Inflammatory macrophage (primary cell): ENCODE measurements around the gene MARK3.

Experiments used
- DNase-seq, 2 donors: peaks; one replicate each; pipeline ENCODE4 v3.0.0-alpha.2; 2020 to 2022

The MARK3 gene

DNA sequence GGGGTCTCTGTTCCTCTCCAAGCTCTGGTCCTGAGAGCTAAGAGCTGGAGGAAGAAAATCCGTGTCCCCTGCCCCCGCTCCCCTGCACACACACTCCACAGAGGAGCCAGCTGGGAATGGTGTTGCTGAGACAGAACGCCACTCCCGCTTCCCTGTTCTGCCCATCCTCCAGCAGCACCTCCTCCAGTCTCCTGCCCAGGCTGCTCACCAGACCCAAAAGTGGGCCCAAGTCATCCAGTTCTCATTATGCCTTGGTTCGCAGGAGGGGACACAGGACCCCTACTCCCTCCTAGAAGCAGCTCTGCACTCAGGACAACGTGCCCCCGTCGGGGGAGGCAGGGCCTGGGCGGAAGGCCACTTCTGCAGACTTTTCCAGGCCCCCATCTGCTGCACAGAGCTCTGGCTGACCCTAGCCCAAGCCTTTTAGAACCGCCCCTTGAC, 143.0 kb downstream of the MARK3 start:
- DNase-seq = no peak

DNA sequence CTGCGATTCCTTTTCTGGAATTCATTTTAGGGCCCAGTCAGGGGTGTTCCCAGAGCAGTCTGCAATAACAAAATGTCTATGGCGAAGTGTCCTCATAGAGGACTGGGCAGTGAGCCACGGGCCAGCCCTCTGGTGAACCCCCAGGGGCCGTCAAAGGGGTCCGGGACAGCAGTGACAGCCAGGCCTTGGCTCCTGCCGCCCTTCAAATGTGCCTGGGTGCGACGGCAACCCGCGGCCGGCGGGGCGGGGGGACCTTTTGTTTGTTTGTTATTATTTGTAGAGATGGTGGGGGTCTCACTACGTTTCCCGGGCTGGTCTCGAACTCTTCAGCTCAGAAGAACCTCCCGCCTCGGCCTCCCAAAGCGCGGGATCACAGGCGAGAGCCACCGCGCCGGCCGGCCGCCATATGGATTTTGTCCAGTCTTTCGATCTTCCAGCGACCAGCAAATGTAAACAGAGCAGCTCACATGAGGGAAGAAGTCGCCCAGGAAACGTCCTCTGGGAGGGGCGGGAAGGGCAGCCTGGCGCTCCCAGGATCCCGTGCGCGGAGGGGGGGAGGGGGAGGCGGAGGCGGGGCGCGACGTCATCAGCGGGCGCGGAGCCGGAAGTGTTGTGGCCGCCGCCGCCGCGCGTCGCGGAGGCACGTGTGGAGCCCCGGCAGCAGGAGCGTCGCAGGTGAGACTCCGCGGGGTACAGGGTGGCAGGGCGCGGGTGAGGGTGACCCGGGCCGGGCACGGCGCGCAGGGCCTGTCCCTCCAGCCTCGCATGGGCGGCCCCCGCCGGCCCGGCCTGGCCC, 143.6 kb downstream of the MARK3 start, which contains the start of gene TRMT61A:
Gene TRMT61A (plus strand): TSS at position 610 of the 796 bp plus-strand sequence. CDS start 783 bp downstream, outside the sequence.
- peak; percentile 82 to 89 for DNase-seq

DNA sequence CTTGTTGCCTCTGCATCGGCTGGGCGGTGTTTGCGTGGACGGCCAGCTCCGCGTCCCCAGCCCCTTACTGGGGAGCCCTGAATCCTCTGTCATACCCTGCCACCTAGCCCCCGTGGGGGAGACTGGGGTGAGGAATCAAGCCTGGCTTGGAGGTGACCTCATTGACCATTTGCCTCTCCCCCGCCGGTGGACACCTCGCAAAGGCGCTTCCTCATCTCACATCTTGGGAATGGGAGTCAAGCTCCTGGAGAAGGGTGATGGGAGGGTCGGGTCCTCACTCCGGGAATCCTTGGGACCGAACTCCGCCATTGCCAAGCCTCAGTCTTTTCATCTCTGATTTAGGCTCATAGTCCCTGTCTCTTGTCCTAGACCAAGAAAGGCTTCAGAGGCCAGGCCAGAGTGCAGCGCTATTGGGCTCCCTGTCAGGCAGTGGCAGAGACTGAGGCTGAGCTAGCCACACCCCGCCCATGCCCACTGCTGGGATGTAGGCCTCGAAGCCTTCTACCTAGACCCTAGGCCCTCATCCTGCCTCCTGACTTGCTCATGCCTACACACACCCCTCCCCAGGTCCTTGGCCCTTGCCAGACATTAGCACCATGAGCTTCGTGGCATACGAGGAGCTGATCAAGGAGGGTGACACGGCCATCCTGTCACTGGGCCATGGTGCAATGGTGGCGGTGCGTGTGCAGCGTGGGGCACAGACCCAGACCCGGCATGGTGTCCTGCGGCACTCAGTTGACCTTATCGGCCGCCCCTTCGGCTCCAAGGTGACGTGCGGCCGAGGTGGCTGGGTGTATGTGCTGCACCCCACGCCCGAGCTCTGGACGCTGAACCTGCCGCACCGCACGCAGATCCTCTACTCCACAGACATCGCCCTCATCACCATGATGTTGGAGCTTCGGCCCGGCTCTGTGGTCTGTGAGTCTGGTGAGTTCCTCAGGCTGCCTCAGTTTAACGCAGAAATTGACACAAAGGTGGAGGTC, 144.5 kb downstream of the MARK3 start:
- DNase-seq = no peak

- no peak for DNase-seq
These were observed 145.2 kb downstream of the MARK3 start for GRCh38 chr14:103530390-103530789.

DNA sequence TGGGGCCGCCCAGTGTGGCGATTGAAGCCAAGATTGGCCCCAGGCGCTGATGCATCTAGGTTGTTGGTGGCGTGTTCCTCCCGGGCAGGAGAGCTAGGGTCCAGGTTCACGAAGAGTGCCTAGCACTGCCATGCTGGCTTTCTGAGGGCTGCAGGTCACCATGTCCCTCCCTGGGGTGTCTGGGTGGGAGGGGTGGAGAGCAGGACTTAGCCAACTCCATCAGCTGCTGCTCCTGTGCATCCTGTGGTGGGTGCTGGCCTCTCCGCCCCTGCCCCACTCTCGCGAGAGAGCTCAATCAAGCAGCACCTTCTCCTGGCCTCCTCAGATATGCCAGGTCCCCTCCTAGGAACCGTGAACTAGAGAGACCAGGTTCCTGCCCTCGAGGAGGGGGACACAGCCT, 145.6 kb downstream of the MARK3 start:
- DNase-seq = no peak

DNA sequence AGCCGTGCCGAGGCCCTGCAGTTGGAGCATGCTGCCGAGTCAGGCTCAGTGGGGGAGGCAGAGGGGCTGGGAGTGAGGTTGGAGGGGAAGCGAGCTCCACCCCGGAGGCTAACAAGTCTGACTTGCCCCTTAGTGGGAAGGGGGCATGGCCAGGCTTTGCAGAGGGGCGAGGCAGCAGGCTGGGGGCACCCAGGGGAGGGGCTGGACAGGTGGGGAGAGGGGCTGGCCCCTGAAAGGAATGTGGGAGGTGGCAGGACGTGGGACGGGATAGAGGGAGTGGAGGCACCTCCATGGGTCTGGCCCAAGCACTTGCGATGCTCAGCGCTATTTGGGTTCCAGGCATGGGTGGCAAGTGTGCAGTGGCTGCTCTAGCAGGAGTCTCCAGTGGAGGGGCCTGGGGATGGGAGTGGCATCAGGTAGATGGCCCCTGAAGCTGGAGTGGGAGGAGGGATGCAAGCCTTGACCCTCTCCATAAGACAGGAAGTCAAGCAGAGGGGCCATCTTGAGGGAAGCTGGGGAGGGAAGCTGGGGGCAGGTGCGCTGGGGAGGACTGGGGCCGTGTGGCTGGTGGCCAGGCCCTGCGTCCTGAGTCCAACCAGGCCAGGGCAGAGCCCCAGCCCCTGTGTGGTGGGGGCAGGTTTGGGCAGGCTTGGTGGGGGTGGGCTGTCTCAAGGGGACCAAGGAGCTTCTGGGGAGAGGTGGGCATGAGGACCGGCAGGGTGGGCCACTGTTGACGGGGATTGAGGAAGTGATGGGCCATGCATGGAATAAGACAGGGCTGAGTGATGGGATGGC, 146.4 kb downstream of the MARK3 start:
- no peak for DNase-seq

DNA sequence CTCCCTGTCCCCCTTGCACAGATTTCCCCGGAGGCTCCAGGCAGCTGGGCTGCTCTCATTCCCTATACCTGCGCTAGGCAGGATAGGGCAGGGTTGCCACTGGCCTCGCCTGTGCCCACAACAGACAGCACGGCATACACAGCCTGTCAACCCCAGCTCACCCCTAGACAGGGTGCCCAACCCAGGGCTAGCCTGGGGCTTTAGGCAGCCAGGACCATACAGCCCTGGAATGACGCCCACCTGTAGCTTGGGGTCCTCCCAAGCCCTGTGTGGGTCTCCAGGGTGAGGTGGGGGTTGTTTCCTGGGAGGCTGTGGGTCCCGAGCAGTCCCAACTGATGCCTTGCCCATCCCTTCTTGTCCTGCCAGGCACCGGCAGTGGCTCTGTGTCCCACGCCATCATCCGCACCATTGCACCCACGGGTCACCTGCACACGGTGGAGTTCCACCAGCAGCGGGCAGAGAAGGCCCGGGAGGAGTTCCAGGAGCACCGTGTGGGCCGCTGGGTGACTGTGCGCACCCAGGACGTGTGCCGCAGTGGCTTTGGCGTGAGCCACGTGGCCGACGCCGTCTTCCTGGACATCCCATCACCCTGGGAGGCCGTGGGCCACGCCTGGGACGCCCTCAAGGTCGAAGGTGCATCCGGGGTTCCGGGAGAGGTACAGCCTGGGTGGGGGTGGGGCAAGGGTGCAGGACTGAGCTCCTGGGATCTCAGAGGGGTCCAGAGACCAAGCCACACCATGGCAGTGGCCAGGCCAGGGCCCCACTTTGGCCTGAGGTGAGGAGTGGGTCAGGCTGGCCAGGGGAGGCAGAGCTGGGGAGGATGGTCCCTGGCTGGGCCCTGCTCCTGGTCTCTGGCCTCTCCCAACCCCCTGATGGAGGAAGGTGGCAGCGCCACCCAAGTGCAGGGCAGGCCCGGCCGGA, 147.3 kb downstream of the MARK3 start:
- no peak for DNase-seq

- peak in 1 of 2 donors; percentile 42 for DNase-seq
These were observed 148.2 kb downstream of the MARK3 start for GRCh38 chr14:103533137-103533998.

DNA sequence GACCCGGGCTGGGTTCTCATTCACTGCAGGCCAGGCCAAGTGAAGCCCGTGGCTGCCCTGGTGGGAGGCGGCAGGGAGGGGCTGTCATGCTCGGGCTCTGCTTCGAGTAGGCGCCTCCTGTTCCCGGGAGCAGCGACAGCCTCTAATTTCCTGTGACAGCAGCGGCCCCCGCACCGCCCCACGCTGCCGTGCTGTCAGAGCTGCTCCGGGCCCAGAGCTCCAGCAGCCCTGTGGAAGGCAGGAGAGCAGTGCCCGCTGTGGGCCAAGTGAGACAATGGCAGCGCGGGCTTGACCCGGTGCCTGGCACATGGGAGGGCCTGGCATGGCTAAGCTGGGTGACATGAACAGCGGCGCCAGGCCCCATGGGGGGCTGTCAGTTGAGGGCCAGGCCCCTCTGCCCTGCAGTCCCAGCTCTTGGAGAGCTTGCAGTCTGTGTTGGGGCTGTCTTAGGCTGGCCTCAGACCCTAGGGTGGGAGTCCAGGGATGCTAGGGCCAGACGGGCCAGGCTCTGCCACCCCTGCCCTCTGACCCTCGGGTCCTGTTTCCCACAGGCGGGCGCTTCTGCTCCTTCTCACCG, 148.9 kb downstream of the MARK3 start:
- no peak for DNase-seq

- no peak for DNase-seq
These were observed 149.4 kb downstream of the MARK3 start for GRCh38 chr14:103534576-103535061.

- DNase-seq = no peak
These were observed 150.1 kb downstream of the MARK3 start for GRCh38 chr14:103535081-103535890.

DNA sequence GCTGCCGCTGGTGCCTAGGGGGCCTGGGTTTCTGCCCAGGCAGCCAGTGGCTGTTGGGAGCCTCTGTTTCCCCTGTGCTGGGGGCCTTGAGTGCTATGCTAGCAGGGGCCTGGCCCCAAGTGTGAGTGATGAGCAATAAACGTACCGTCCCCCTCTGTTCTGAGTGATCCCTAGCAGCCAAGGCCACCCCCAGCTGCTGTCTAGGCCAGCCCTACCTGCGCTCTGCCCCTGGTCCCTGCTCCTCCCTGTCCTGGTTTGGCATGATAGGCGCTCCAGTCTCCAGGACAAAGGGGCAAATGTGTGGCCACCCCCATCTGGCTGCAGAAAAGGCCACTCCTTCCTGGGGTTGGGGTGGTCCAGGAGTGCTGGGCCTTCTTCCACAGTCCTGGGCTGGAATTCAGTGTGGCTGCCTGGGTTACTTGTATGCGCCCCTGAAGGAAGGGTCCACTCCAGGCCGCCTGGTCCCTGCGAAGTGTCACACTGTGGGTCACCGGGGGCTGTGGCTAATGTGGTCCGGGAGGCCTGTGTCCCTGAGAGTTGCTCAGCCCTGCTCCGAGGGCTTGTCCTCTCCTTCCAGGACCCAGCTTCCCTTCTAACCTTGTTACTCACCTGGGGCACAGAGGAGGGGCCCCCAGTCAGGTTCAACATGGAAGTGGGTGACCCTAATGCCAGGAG, 150.8 kb downstream of the MARK3 start:
- DNase-seq = no peak

GRCh38 chr14:103536693-103537092, 151.5 kb downstream of the MARK3 start:
- no peak for DNase-seq

GRCh38 chr14:103537175-103537990, 152.2 kb downstream of the MARK3 start:
- no peak for DNase-seq

GRCh38 chr14:103538291-103539055, 153.3 kb downstream of the MARK3 start:
- DNase-seq = no peak

GRCh38 chr14:103539056-103539825, 154.0 kb downstream of the MARK3 start:
- no peak for DNase-seq
